HG03565 (cell line): ENCODE measurements around the gene LDLRAD4.
"Not testable (repeated sequence)": the region's sequence is repeated elsewhere in the genome, so short reads cannot be mapped to it uniquely, and the experiment has no call there.

Experiments used
- ATAC-seq: cut with Tn5 transposase; IDR thresholded peaks from one replicate; pipeline ENCODE4 v1.9.1; 2021; ENCODE audit warnings: mild to moderate bottlenecking, moderate library complexity; ENCODE audit not compliant: unreplicated experiment

LDLRAD4 gene

GRCh38 chr18:13603304-13604019 is 384.9 kb downstream of the LDLRAD4 start:
- no peak for ATAC-seq

GRCh38 chr18:13604786-13605185 is 386.2 kb downstream of the LDLRAD4 start:
- no peak for ATAC-seq

GRCh38 chr18:13605477-13605876 is 386.9 kb downstream of the LDLRAD4 start:
- no peak for ATAC-seq

- no peak for ATAC-seq
Observed at GRCh38 chr18:13605901-13606300, 387.3 kb downstream of the LDLRAD4 start.

- ATAC-seq = no peak
Observed at GRCh38 chr18:13606604-13607254, 388.2 kb downstream of the LDLRAD4 start.

GRCh38 chr18:13608024-13608562 is 389.5 kb downstream of the LDLRAD4 start:
- ATAC-seq = not testable (repeated sequence)

GRCh38 chr18:13608791-13609532 is 390.4 kb downstream of the LDLRAD4 start:
- no peak for ATAC-seq

GRCh38 chr18:13610555-13611141 is 392.1 kb downstream of the LDLRAD4 start:
- no peak for ATAC-seq

- ATAC-seq = peak; percentile 21
Observed at GRCh38 chr18:13611142-13611600, 392.6 kb downstream of the LDLRAD4 start.

GRCh38 chr18:13611601-13612195 is 393.1 kb downstream of the LDLRAD4 start:
- peak; percentile 0 for ATAC-seq

GRCh38 chr18:13612196-13612997 is 393.8 kb downstream of the LDLRAD4 start:
- ATAC-seq = peak; percentile 47

- no peak for ATAC-seq
Observed at GRCh38 chr18:13613099-13613498, 394.5 kb downstream of the LDLRAD4 start.

- ATAC-seq = no peak
Observed at GRCh38 chr18:13613591-13614501, 395.3 kb downstream of the LDLRAD4 start.

GRCh38 chr18:13614641-13615288 is 396.2 kb downstream of the LDLRAD4 start:
- ATAC-seq = no peak

- no peak for ATAC-seq
Observed at GRCh38 chr18:13615432-13615861, 396.9 kb downstream of the LDLRAD4 start.

- ATAC-seq = no peak
Observed at GRCh38 chr18:13616041-13616440, 397.5 kb downstream of the LDLRAD4 start.

- no peak for ATAC-seq
Observed at GRCh38 chr18:13616525-13617035, 398.0 kb downstream of the LDLRAD4 start.
